ENCODE results near the gene RBM22. TPM values are rescaled to one million over a fixed set of nuclear protein-coding genes. Genes with fewer than 3 reads are reported as not detected.

The RBM22 gene
- total RNA-seq, 4 donors from 2014 or later: 22.5 to 31.0 (median 26.2) TPM

DNA sequence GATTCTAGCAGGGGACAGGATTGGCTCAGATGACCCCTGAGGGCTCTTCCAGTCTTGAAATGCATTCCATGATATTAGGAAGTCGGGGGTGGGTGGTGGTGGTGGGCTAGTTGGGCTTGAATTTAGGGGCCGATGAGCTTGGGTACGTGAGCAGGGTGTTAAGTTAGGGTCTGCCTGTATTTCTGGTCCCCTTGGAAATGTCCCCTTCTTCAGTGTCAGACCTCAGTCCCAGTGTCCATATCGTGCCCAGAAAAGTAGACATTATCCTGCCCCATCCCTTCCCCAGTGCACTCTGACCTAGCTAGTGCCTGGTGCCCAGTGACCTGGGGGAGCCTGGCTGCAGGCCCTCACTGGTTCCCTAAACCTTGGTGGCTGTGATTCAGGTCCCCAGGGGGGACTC, 42.7 kb downstream of the RBM22 start:
- Histone ChIP-seq H3K4me1 (peaks cover 65 to 74% of the 10 kb centered on the region in 2 donors), H3K27me3 (no peaks in the 10 kb centered on the region), H3K36me3 (no peaks in the 10 kb centered on the region), H3K9me3 (no peaks in the 10 kb centered on the region), H3K4me3 (no peak overlapping the region), H3K27ac (peak overlapping the region; percentile 91 to 99 (median 98))
- ATAC-seq (no peak), DNase-seq (no peak)
- no peak for TF ChIP-seq POLR2A (IDR thresholded peaks at IDR 0.05)
- no peak for TF ChIP-seq CTCF (IDR thresholded peaks at IDR 0.05 in 4 of 5, conservative IDR thresholded peaks at IDR 0.05 in 1 of 5)
- intact Hi-C loops (cut with DNase I; ENCODE audit: low total_unique reads) (loop anchor here (5.0 to 10.0 kb wide), 3 partner anchors 44 to 367 kb away; partner anchors contain the start of genes GPX3 and RBM22), in situ Hi-C loops (cut with MboI; ENCODE audit: low sequenced_read_pairs in 4 of 4) (loop anchor here in 3 of 4 donors (10.0 kb wide), 2 partner anchors 63 to 93 kb away; no protein-coding TSS in a partner anchor)

DNA sequence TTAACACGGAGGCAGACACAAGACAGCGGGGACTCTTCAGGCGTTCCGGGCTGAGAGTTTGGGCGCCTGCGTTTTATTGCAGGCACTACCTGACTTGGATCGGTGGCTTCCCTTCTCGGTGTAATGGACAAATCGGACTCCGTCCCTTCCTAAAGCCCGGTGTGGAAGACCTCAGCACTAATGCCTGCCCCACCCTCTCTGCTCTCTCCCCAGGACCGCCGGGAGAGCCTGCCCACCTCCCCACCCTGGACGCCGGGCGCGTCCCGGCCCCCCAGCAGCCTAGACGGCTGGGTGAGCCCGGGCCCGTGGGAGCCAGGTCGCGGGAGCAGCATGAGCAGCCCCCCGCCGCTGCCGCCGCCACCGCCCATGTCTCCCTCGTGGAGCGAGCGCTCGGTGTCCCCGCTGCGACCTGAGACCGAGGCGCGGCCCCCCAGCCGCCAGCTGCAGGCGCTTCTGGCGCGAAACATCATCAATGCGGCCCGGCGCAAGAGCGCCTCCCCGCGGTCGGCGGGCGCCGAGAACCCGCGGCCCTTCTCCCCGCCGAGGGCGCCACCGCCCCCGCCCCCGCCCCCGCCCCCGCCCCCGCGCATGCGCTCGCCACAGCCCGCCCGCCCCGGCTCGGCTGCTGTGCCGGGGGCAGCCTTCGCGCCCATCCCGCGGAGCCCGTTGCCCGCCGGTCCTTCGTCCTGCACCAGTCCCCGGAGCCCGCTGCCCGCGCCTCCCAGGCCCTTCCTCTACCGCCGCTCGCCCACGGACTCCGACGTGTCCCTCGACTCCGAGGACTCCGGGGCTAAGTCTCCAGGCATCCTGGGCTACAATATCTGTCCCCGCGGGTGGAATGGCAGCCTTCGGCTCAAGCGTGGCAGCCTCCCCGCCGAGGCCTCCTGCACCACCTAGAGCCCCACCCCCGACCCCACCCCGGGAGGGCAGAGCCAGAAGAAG, 44.4 kb downstream of the RBM22 start:
- DNase-seq (peak in 1 of 2 donors; percentile 78), ATAC-seq (peak; percentile 35 to 39)
- Histone ChIP-seq H3K36me3 (no peaks in the 10 kb centered on the region), H3K9me3 (no peaks in the 10 kb centered on the region), H3K4me3 (peak overlapping the region; percentile 55 to 79 (median 68)), H3K27me3 (no peaks in the 10 kb centered on the region), H3K4me1 (peaks cover 64 to 74% of the 10 kb centered on the region in 2 donors), H3K27ac (peak overlapping the region; percentile 99 to 100 (median 99))
- peak; percentile 48 to 92 (median 83) for TF ChIP-seq CTCF (IDR thresholded peaks at IDR 0.05 in 4 of 5, conservative IDR thresholded peaks at IDR 0.05 in 1 of 5)
- TF ChIP-seq POLR2A (IDR thresholded peaks at IDR 0.05): peak; percentile 56 to 67
- in situ Hi-C loops (cut with MboI; ENCODE audit: low sequenced_read_pairs in 4 of 4) (loop anchor here in 3 of 4 donors (10.0 kb wide), 2 partner anchors 62 to 92 kb away; no protein-coding TSS in a partner anchor), intact Hi-C loops (cut with DNase I; ENCODE audit: low total_unique reads) (loop anchor here (1.0 to 10.0 kb wide), 5 partner anchors 44 to 368 kb away; partner anchors contain the start of genes GPX3 and RBM22)

- ATAC-seq (no peak), DNase-seq (no peak)
- no peak overlapping the region for H3K4me3 ChIP-seq
- intact Hi-C loops (cut with DNase I; ENCODE audit: low total_unique reads) (loop anchor here (5.0 to 10.0 kb wide), 3 partner anchors 43 to 370 kb away; partner anchors contain the start of genes GPX3 and RBM22), in situ Hi-C loops (cut with MboI; ENCODE audit: low sequenced_read_pairs in 4 of 4) (loop anchor here in 3 of 4 donors (10.0 kb wide), 2 partner anchors 60 to 90 kb away; no protein-coding TSS in a partner anchor)
- peak overlapping the region; percentile 99 to 100 (median 99) for H3K27ac ChIP-seq
- H3K36me3 ChIP-seq: peaks cover 0 to 3% of the 10 kb centered on the region in 2 donors
- TF ChIP-seq POLR2A (IDR thresholded peaks at IDR 0.05) (no peak), CTCF (IDR thresholded peaks at IDR 0.05 in 4 of 5, conservative IDR thresholded peaks at IDR 0.05 in 1 of 5) (no peak)
- peaks cover 68 to 78% of the 10 kb centered on the region in 2 donors for H3K4me1 ChIP-seq
- no peaks in the 10 kb centered on the region for H3K27me3 ChIP-seq
- no peaks in the 10 kb centered on the region for H3K9me3 ChIP-seq
These were observed 45.6 kb downstream of the RBM22 start for GRCh38 chr5:150655221-150655620.

- in situ Hi-C loops (cut with MboI; ENCODE audit: low sequenced_read_pairs in 4 of 4) (loop anchor here (5.0 to 10.0 kb wide), 3 partner anchors 59 to 92 kb away; no protein-coding TSS in a partner anchor), intact Hi-C loops (cut with DNase I; ENCODE audit: low total_unique reads) (loop anchor here (10.0 kb wide), 1 partner anchor 371 kb away; the partner anchor contains the start of gene GPX3)
- TF ChIP-seq CTCF (IDR thresholded peaks at IDR 0.05 in 4 of 5, conservative IDR thresholded peaks at IDR 0.05 in 1 of 5) (no peak), POLR2A (IDR thresholded peaks at IDR 0.05) (no peak)
- DNase-seq (no peak), ATAC-seq (no peak)
- no peaks in the 10 kb centered on the region for H3K27me3 ChIP-seq
- no peaks in the 10 kb centered on the region for H3K9me3 ChIP-seq
- no peak overlapping the region for H3K4me3 ChIP-seq
- peaks cover 67 to 78% of the 10 kb centered on the region in 2 donors for H3K4me1 ChIP-seq
- H3K36me3 ChIP-seq: peaks cover 0 to 15% of the 10 kb centered on the region in 2 donors
- peak overlapping the region; percentile 99 to 100 (median 100) for H3K27ac ChIP-seq
These were observed 46.9 kb downstream of the RBM22 start for GRCh38 chr5:150653762-150654556.

Measured in gastrocnemius medialis (tissue), 4 donors.